Hematopoietic multipotent progenitor cell treated with erythropoietin and hydrocortisone succinate and interleukin-3 and kit ligand, for 17 days (in vitro differentiated cells): Measurements from ENCODE around the gene AUTS2.

Experiments
- DNase-seq: peaks from one replicate; pipeline ENCODE4 v3.0.0-alpha.2; 2015; ENCODE audit warnings: low spot score

Gene AUTS2

DNA sequence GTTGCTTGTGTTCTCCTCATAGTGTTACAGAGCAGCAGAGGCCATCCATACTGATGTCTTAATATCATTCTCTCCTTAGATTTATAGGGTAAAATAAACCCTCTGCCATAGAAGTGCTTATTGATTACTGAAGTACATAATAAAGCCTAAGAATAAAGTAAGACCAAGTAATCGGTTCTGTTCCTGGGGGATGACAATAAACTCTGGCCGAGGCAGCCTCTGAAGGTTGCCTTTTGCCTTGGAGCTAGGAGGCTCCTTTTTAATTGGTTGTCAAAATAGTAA lies 822.0 kb downstream of the AUTS2 start:
- DNase-seq, result no peak

GRCh38 chr7:70421319-70421718 lies 823.0 kb downstream of the AUTS2 start:
- DNase-seq, result no peak

GRCh38 chr7:70426249-70426880 lies 828.1 kb downstream of the AUTS2 start:
- DNase-seq, result no peak

DNA sequence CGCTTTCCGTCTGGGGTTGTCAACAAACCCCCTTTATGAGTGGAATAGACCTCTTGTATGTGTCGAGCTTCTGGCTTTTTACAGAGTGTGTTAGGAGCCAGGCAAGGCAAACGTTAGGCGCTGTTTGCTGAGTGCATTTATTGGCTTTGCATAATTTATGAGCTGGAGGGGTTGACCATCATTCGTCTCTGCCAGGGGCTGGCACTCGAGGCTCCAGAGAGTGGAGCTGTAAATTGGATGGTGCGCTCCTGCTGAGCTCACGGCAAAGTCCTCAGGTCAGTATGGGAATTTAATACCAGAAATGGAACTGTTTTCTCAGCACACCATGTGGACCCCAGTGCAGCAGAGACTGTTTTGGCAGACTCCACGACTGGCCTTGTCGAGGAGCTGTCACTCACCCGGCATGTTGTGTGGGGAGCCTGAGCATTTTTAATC lies 834.3 kb downstream of the AUTS2 start:
- DNase-seq, result no peak

GRCh38 chr7:70434376-70434775 lies 836.1 kb downstream of the AUTS2 start:
- no peak for DNase-seq

- DNase-seq, result no peak
Observed at GRCh38 chr7:70434821-70435220, 836.5 kb downstream of the AUTS2 start.

DNA sequence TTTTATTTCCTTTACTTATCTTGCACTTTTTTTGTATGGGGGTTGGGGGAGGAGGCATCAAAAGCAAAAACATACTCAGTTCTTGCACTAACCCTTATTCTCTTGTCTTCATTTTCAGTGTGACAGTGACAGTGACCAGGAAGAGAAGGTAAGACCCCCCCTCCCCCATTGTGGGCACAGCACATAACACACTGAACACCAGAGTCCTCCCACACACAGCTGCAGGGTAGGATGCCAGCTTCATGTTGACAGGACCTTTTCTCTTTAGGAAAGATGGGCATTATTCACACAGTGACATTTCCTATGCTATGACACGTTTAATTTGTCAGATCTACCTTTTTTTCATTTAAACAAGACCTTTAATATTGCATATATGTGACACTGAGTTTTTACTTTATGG lies 837.4 kb downstream of the AUTS2 start:
- no peak for DNase-seq

- DNase-seq, result no peak
Observed at GRCh38 chr7:70436790-70437350, 838.6 kb downstream of the AUTS2 start.

DNA sequence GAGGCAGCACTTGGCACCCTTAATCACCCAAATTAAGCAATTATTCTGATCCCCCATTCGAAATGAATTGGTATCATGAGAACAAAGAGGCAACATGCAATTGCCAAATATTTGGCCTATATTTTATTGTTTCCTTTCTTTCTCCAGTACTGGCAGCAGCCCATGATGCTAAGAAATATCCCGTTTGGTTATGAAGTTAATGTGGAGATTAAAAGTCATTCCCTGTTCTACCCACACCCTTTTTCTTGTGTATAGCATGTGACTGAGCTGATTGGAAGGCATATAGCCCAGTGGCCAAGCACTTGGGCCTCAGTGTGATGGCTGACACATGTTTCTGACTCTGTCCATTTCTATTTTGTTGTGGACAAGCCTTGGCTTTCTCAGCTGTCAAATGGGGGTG lies 841.4 kb downstream of the AUTS2 start:
- DNase-seq, result no peak

DNA sequence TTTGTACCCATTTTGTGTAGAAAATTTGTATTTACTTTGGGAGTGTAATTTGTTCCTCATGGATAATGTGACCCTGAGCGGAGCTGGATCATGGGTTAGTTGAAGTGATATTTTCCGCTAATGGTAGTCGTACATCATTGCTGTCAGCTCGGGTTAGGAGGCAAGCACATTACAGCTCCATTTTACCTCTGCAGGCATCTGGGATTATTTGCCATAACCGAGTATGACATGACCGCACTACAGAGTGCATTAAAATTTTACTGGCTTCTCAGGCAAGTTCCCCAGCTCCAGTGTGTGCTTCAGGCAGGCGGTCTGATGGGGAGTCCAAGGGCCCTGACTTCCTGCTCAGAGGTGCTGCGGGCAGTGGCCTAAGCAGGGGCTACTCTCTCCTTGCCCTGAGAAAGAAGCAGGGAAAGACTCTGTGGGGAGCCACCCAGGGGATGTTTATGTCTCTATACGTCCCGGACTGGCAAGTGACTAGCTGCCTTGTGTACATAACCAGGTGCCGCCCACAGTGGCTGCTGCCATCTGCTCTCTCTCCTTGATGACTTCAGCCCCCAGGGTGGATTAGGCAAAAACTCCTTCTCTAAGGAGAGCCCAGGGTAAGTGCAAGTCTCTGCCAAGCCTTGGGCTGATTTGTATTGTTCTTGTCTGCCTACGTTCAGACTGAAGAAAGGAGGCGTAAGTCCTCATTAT lies 848.3 kb downstream of the AUTS2 start:
- no peak for DNase-seq

GRCh38 chr7:70448312-70448906 lies 850.1 kb downstream of the AUTS2 start:
- DNase-seq, result no peak

DNA sequence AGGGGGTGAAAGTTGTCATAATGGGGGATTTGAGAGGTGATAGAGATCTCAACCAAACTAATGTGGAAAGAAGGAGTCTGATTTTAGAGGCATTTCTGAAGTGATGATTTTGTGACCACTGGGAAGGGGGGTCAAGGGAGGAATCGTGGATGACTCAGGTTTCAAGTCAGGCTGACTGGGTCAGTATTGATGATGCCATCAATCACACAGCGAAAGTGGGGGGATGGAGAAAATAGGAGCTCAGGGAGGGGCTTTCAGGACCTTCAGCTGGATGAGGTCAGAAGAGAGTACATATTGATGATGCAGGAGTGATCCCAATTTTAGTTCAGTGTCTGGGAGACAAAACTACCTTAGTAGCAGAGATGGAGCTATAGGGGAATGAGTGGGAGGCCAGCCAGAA lies 852.5 kb downstream of the AUTS2 start:
- DNase-seq, result no peak

DNA sequence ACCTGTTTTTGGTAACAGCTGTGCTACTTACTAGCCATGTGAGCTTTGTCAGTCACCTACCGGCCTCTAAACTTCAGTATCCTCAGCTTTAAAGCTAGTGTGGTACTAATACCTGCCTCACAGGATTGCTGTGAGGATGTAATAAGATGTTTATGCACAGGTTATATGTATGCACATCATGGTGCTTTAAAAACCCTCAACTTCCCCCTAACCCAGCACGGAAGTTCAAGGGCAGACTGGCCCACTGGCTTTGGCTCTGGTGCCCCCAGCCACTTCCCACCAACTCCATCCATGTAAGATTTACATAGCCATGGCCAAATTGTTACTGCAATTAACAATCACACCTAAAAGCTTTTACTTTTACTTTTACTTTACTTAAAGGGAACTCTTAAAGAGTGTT lies 857.6 kb downstream of the AUTS2 start:
- no peak for DNase-seq

DNA sequence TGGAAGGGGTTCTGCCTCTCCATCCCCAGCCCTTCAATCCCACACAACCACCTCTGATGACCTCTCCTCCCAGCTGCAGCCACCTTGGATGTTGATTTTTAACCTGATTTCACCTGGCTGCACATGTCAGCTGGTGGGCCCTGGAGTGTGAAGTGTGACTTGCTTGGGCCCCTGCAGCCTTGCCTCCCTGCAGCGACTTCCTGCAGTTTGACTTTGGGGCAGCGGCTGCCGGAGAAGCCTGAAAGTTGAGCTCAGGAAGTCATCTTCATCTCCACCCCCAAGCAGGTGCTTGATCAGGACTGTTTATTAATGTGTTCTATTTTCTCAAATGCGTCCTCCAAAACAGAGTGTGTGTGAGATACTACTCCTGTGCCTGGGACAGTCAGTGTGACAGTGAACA lies 858.4 kb downstream of the AUTS2 start:
- no peak for DNase-seq

DNA sequence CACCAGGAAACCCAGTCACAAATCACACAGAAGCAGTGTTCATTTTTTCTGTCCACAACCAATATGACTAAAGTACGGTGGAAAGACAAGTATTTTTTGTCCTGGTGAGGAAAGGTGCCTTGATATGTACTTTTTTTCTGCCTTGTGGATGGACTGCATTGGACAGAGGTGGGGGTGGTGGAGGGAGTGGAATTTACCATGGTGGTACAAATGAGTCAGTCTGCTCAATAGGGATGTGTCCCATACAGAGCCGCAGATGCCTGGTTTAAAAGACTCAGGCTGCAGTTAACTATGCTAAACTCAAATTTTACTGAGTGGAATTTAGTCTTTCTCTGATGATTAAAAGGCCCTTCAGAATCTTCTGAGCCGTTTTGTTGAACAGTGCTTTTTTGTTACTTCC lies 859.2 kb downstream of the AUTS2 start:
- DNase-seq, result no peak

DNA sequence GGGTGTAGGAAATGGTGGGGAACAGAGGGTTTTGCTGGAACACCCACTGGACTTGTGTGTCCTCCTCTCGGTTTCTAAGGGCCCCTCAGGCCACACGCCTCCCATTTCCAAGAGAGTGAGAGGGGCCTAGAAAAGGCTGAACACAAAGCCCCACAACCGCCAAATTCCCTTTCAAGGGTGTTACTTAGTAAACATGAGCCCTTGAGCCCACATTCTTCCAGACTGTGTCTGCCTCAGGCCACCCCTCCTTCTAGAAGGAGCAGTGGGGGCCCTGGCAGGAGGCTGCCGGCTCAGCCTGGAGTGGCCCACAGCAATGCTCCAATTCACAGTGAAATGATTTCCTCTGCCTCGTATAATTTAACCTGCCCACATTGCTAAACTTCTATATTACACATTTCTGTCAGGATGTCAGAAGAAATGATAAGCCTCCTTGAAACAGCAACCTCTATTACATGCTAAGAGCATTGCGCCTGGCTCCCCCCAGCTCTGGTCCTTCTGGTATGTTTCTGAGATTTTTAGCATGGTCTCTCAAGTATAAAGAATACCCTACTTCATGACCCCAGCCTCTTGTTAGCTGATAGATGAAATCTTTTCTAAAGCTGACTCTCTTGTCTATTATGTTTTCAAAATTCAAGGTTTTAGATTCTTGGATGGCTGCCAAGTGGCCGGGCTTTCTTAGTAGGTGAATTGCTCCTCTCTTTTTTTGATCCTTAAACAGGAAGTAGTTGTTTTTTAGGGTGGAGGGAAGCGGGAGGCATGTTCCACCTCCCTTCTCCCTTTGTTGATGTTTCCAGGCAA lies 859.8 kb downstream of the AUTS2 start:
- no peak for DNase-seq

DNA sequence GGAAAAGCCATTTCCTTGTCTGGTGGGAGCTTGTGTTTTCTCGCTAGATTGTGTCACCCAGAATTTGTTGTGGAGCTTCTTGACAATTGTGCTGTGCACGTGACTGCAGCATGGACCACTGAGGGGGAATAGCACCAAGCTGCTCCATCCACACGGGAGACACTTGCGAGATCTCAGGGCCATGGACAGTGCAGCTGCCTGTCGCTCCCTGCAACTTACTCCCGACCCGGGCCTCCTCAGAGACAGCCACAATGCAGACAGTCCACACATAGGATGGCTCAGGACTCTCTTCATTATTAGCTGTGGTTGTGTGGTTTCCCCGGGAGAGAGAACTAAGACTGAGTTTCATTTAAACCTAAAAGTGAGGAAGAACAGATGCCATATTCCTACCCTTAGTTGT lies 860.5 kb downstream of the AUTS2 start:
- no peak for DNase-seq

- no peak for DNase-seq
Observed at GRCh38 chr7:70459546-70459945, 861.3 kb downstream of the AUTS2 start.

- DNase-seq, result no peak
Observed at GRCh38 chr7:70460071-70460470, 861.8 kb downstream of the AUTS2 start.

- no peak for DNase-seq
Observed at GRCh38 chr7:70460562-70460961, 862.3 kb downstream of the AUTS2 start.

- DNase-seq, result no peak
Observed at GRCh38 chr7:70463352-70463938, 865.2 kb downstream of the AUTS2 start.

DNA sequence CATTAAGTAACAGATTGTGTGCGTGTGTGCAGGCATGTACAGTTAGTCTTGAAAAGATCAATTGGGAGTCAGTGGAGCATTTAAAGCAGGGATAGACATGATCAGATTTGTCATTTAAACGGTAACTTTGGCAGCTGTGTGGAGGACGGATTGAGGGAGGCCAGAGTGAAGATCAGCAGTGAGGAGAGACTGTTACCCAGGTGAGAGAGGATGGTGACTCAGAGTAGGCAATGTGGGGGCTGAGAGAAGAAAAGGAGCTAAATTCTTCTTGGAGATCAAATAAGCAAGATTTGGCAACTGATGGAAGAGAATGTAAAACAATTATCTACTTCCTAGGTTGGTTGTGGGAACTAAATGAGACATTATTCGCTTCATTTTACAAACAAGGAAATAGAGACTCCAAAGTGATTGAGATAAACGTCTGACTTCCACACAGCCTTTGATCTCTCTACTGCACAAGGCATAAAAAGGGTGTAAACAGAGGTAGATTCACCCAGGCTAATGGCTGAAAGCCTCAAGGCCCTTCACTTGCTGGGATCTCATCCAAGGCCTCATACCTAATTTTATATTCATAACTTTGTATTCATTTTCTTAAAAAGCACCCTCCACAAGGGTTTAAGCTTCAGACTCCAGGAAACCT lies 868.6 kb downstream of the AUTS2 start:
- no peak for DNase-seq
